Mucosa of gallbladder (tissue), 1 donor: ENCODE data around the gene SEMA4D. TPM values are rescaled to one million over a fixed set of nuclear protein-coding genes. Genes with fewer than 3 reads are reported as not detected.
"Not testable (repeated sequence)": the region's sequence is repeated elsewhere in the genome, so short reads cannot be mapped to it uniquely, and the experiment has no call there.

ENCODE experiments used
- DNase-seq: peaks from one replicate; pipeline ENCODE4 v3.0.0-alpha.2; 2020; ENCODE audit warnings: low spot score
- total RNA-seq: library from RNA; stranded (reverse); gene quantifications from one replicate; pipeline ENCODE4 v1.2.1, GENCODE V29; 2021
- donor health status: DM: no; HTN: no; CAD: no.

SEMA4D gene
- total RNA-seq, 1 donor from 2014 or later: 66.2 TPM

GRCh38 chr9:89482901-89483361 lies 15.0 kb downstream of the SEMA4D start:
- no peak for DNase-seq

- DNase-seq: no peak
Measured at GRCh38 chr9:89482056-89482851, 15.7 kb downstream of the SEMA4D start.

GRCh38 chr9:89481538-89481915 lies 16.4 kb downstream of the SEMA4D start:
- DNase-seq: no peak

- DNase-seq: no peak
Measured at GRCh38 chr9:89480825-89481537, 16.9 kb downstream of the SEMA4D start.

- DNase-seq: not testable (repeated sequence)
Measured at GRCh38 chr9:89480372-89480771, 17.5 kb downstream of the SEMA4D start.

GRCh38 chr9:89479669-89480011 lies 18.3 kb downstream of the SEMA4D start:
- not testable (repeated sequence) for DNase-seq

GRCh38 chr9:89478821-89479668 lies 18.9 kb downstream of the SEMA4D start:
- DNase-seq: no peak

- DNase-seq: peak; percentile 45
Measured at GRCh38 chr9:89477811-89478630, 19.9 kb downstream of the SEMA4D start.

- DNase-seq: no peak
Measured at GRCh38 chr9:89477384-89477783, 20.5 kb downstream of the SEMA4D start.

- DNase-seq: no peak
Measured at GRCh38 chr9:89476546-89476945, 21.4 kb downstream of the SEMA4D start.

GRCh38 chr9:89475891-89476440 lies 21.9 kb downstream of the SEMA4D start:
- no peak for DNase-seq

GRCh38 chr9:89474939-89475338 lies 23.0 kb downstream of the SEMA4D start:
- DNase-seq: no peak

GRCh38 chr9:89473762-89474469 lies 24.0 kb downstream of the SEMA4D start:
- DNase-seq: no peak

GRCh38 chr9:89471796-89472320 lies 26.1 kb downstream of the SEMA4D start:
- not testable (repeated sequence) for DNase-seq

GRCh38 chr9:89471390-89471789 lies 26.5 kb downstream of the SEMA4D start:
- DNase-seq: no peak

GRCh38 chr9:89470224-89470839 lies 27.6 kb downstream of the SEMA4D start:
- no peak for DNase-seq

GRCh38 chr9:89469003-89469402 lies 28.9 kb downstream of the SEMA4D start:
- DNase-seq: no peak

GRCh38 chr9:89468281-89468960 lies 29.5 kb downstream of the SEMA4D start:
- DNase-seq: no peak

GRCh38 chr9:89467278-89467625 lies 30.7 kb downstream of the SEMA4D start:
- no peak for DNase-seq
